Measurements from ENCODE around the gene RNU5D-1. TPM values are rescaled to one million over a fixed set of nuclear protein-coding genes. Genes with fewer than 3 reads are reported as not detected.

Gene RNU5D-1
- total and polyA plus RNA-seq, 10 of the 15 experiments (the other 5 are each of a cell fraction or from before 2014, with no cell fraction given) = not detected

GRCh38 chr1:44721485-44722361 lies 9.2 kb downstream of the RNU5D-1 start (continued):
- TF ChIP-seq CEBPB (IDR thresholded peaks at IDR 0.05; ENCODE audit: borderline replicate concordance in 1 of 2, low read depth in 2 of 2, low read length in 2 of 2) (peak in 1 of 2 experiments; percentile 100; a peak in 2 of 4 replicates), DPF2 (IDR thresholded peaks at IDR 0.05) (peak; percentile 75; the same call in 1 of the 2 replicates), KDM1A (IDR thresholded peaks at IDR 0.05; ENCODE audit: borderline replicate concordance) (no peak), ASH2L (IDR thresholded peaks at IDR 0.05; ENCODE audit: borderline replicate concordance, low read depth) (no peak), NFYA (IDR thresholded peaks at IDR 0.05; ENCODE audit: borderline replicate concordance, low read depth, low read length) (no peak), MAX (IDR thresholded peaks at IDR 0.05; ENCODE audit: low read depth, low read length) (no peak), TCF12 (IDR thresholded peaks at IDR 0.05; ENCODE audit: low read depth, low read length) (peak; percentile 98), EGR1 (IDR thresholded peaks at IDR 0.05; ENCODE audit: borderline replicate concordance in 1 of 2, low read depth in 2 of 2, low read length in 2 of 2) (peak; percentile 11 to 89), BCL3 (IDR thresholded peaks at IDR 0.05; ENCODE audit: borderline replicate concordance, insufficient read depth, low read depth, low read length, poor library complexity, severe bottlenecking) (peak; percentile 100), SP1 (IDR thresholded peaks at IDR 0.05; ENCODE audit: low read depth, low read length) (no peak), MEF2A (IDR thresholded peaks at IDR 0.05; ENCODE audit: insufficient read depth, low read depth, low read length) (peak; percentile 95), CHD4 (IDR thresholded peaks at IDR 0.05) (no peak), CTCF (IDR thresholded peaks at IDR 0.05 in 2 of 3, conservative IDR thresholded peaks at IDR 0.05 in 1 of 3; ENCODE audit: control insufficient read depth in 2 of 3, extremely low read depth in 1 of 3, insufficient read depth in 1 of 3, low read depth in 3 of 3, low read length in 3 of 3) (peak in 1 of 3 experiments; percentile 16; a peak in 1 of 6 replicates), TAF1 (IDR thresholded peaks at IDR 0.05; ENCODE audit: borderline replicate concordance, low read depth, low read length) (peak; percentile 91), PKNOX1 (IDR thresholded peaks at IDR 0.05) (peak; percentile 61), ZSCAN29 (IDR thresholded peaks at IDR 0.05) (peak; percentile 83), SREBF1 (IDR thresholded peaks at IDR 0.05; ENCODE audit: low read length) (0 out of 2 replicates have a peak, but pooled peaks have one; percentile 40), RELA (IDR thresholded peaks at IDR 0.05; ENCODE audit: borderline replicate concordance, partially characterized antibody) (peak; percentile 69), HSF1 (IDR thresholded peaks at IDR 0.05; ENCODE audit: low read depth, low read length) (peak; percentile 59; the same call in 1 of the 2 replicates), POLR2AphosphoS5 (IDR thresholded peaks at IDR 0.05; ENCODE audit: low read length) (peak; percentile 100), EED (IDR thresholded peaks at IDR 0.05; ENCODE audit: low read depth) (peak; percentile 80)
